HG03108 (cell line): ENCODE results near the gene FGD4.
"Not testable (repeated sequence)": the region's sequence is repeated elsewhere in the genome, so short reads cannot be mapped to it uniquely, and the experiment has no call there.

Experiments used
- ATAC-seq: cut with Tn5 transposase; IDR thresholded peaks from one replicate; pipeline ENCODE4 v1.9.1; 2021; ENCODE audit warnings: moderate library complexity; ENCODE audit not compliant: unreplicated experiment

The FGD4 gene

GRCh38 chr12:32516230-32516629 lies 116.9 kb downstream of the FGD4 start:
- no peak for ATAC-seq

GRCh38 chr12:32517966-32518365 lies 118.6 kb downstream of the FGD4 start:
- ATAC-seq: no peak

GRCh38 chr12:32519047-32519446 lies 119.7 kb downstream of the FGD4 start:
- no peak for ATAC-seq

DNA sequence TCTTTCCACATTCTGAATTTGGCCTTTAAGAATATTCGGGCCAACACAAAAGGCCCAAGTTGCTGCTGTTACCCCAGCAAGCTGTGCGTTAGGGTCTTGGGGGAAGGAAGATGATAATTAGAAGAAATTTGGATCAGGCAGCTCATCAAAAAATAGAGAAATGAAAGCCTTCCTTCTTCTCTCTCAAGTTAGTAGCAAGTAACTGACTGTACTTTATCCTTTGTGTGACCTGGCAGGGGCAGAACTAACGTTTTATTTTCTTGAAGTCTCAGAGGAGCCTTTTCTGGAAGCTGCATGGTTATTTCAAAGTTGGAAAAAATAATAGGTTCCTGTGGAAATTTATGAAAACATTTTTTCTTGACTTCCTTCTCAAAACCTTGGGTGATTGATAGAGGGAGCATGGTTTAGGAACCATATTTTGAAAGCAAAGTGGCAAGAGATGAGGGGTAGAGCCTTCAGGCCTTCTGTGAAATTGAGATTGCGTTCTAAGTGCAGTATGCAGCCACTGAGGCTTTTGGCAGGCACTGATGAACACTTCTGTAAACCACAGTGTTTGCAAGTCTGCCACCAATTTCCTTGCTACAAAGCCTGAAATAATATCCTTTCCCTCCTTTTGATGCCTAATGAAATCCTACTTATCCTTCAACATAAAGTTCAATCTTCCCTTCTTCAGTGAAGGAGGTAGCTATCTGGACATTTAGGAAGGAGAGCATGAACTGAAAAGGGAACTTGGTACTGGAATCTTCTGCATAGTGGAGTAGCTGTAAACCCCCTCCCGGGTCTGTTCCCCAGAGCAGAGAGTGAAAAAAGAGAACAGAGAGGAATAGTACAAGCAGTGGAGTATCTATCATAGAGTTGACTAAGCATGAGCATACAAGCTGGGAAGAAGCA lies 123.2 kb downstream of the FGD4 start:
- peak; percentile 75 for ATAC-seq

DNA sequence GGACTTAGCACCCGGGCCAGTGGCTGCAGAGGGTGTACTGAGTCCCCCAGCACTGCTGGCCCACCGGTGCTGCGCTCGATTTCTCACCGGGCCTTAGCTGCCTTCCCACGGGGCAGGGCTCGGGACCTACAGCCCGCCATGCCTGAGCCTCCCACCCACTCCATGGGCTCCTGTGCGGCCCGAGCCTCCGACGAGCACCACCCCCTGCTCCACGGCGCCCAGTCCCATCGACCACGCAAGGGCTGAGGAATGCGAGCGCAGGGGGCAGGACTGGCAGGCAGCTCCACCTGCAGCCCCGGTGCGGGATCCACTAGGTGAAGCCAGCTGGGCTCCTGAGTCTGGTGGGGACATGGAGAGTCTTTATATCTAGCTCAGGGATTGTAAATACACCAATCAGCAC lies 126.4 kb downstream of the FGD4 start:
- not testable (repeated sequence) for ATAC-seq

DNA sequence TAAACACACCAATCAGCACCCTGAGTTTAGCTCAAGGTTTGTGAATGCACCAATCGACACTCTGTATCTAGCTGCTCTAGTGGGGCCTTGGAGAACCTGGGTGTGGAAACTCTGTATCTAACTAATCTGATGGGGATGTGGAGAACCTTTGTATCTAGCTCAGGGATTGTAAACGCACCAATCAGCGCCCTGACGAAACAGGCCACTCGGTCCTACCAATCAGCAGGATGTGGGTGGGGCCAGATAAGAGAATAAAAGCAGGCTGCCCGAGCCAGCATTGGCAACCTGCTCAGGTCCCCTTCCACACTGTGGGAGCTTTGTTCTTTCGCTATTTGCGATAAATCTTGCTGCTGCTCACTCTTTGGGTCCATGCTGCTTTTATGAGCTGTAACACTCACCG lies 127.0 kb downstream of the FGD4 start:
- not testable (repeated sequence) for ATAC-seq

DNA sequence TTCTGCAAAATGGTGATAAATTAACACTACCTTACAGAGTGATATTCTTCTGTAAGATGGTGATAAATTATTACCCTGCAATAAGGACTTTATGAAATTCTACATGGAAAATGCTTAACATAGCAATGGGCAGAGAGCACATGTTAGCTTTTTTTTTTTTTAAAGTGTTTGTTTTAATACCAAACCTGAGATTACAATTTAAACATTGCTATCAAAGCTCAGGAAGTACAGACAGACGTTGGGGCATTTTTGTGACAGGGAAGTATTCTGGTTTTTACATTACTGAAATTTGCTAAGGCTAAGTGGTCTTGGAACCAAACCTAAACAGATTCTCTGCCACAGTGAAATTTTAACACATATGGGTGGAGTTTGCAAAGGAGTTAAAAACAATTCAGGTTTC lies 133.1 kb downstream of the FGD4 start:
- no peak for ATAC-seq

- no peak for ATAC-seq
Measured at GRCh38 chr12:32532951-32533350, 133.6 kb downstream of the FGD4 start.

GRCh38 chr12:32533506-32533905 lies 134.1 kb downstream of the FGD4 start:
- not testable (repeated sequence) for ATAC-seq

DNA sequence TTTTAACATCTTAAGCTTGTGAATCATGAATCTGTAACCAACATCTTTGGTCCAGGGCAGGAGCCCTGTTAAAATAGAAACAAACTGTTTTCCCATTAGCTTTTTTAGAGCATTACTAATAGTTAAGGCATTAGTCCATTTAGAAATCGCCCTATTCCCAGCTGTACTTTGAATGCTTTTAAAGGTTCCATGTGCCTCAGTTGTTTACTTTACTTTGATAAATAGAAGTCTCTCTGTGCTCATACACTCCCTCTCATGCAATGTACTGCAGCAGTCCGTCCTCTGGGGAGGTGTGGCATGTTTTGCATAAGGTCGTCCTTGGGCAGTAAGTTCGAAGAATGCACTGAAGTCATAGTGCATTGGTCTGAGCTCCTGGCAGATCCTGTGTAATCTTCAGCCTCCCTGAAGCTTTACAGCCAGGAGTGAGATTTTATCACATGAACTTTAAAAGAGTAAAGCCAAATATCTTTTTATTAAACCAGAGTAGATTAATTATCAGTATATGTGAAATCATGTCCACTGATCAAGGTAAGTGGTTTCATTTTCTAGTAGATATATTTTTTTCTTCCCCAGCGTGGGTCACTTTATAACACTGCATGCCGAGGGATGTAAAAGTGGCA lies 134.7 kb downstream of the FGD4 start:
- ATAC-seq: peak; percentile 62

GRCh38 chr12:32534698-32535097 lies 135.3 kb downstream of the FGD4 start:
- ATAC-seq: no peak

DNA sequence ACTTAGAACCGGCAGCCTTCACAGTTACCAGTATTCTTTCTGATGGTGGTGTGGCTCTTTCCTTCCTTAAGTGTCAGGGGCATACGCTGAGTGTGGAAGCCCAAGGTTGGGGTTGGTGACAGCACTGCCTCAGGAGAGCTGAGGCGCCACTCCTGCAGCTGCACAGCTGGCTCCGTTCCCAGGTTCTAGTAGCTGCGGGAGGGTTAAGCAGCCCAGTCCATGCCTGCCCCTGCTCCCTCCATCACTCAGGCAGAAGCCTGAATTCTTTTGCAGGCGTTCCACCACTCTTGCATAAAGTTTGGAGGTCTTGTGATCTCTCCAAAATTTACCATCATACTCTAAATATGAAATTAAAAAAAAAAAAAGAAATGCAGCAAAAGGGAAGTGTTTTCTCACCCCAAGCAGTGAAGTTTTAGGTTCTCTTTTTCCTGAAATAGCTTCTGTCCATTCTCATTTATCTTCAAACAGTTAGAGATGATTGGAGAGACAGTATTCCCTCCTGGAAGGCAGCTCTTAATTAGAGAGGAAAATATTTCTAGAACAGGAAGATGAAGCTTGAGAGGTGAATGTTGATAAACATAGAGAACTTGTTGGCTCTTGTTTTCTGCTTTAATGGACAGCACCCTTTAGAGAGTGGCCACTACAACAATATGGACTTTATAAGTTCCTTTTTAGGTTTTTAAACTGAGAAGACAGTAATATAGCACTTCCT lies 136.1 kb downstream of the FGD4 start:
- peak; percentile 55 for ATAC-seq

DNA sequence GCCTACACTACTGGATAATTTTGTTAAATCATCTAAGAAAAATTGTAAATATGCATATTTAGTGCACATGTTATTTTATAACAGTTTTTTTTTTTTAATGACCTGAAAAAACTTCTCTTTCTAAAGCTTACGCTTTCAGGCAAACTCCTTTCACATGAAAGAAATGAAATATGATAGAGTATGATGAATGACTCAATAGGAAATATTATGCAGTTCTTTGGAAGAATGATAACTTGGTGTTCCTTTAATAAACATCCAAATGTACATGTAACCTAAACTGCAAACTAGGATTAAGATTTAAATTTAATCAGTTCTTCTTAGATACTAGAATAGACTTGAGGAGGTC lies 136.6 kb downstream of the FGD4 start:
- no peak for ATAC-seq

GRCh38 chr12:32541754-32542374 lies 142.5 kb downstream of the FGD4 start:
- ATAC-seq: no peak

DNA sequence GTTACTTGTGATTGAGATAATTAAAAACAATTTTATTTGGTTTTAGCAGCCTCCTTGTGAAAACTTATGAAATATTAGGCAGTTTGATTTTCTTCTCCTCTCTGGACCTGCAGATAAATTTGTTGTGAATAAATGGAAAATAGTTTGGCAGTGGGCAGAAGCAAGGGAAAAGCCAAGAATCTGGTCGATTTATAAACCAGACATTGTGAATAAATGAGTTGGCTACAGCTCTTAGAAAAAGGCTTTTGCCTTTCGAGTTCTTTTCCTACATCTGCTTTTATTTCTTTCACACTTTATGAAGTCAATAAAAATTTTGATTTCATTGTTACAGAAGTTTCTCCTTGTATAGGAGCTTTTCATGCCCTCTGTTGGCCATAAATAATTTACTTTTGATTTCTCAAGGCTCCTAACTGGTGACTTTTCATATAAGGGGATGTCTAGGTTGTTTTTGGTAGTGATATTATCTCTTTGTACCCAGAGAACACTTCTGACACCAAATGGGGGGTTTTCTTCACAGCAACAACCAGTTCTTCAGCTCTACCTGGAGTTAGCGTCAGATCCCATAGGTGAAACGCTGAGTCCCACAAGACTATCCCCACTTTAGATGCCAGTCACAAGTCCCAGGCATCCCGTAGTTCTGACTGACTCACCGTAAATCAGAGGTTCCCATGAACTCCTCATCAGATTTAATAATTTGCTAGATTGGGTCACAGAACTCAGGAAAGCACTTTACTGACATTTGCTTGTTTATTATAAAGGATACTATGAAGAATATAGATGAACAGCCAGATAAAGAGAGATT lies 143.3 kb downstream of the FGD4 start:
- no peak for ATAC-seq

DNA sequence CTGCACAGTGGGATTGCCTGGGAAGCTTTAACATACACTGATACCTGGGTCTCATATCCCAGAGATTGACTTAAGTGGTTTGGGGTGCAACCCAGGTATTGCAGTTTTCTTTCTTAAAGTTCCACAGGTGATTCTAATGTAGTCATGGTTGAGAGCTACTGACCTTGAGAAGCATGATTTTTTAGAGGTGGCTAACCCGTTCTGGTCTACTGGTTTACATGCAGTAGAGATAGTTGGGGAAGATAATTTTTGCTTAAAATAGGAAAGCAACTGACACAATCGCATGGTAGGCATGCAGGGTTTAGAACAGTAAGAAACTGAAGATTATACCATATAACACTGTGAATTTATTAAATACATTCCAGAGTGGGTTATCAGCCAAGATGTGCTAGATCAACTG lies 145.5 kb downstream of the FGD4 start:
- ATAC-seq: no peak

DNA sequence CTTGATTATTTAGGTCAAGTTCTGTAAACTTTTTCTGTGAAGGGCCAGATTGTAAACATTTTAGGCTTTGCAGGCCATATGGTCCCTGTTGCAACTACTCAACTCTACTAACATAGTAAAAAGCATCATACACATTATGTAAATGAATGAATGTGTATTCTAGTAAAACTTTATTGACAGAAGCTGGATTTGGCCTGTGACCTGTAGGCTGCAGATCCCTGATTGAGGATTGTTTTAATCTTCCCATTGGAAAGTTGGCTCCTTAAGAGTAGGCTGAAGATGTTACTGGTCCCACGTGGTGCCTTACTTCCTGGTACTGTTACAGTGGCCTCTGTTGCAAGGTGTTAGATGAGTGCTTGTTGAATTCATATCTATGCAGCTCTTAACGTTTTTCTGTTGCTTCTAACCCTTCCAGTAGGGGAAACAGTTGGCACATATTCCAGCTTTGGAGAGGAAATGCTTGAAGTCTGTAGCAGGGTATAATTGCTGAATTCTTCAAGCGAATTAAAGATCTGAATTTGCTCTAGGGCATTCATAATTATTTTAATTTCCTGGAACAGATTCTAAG lies 146.1 kb downstream of the FGD4 start:
- ATAC-seq: no peak

DNA sequence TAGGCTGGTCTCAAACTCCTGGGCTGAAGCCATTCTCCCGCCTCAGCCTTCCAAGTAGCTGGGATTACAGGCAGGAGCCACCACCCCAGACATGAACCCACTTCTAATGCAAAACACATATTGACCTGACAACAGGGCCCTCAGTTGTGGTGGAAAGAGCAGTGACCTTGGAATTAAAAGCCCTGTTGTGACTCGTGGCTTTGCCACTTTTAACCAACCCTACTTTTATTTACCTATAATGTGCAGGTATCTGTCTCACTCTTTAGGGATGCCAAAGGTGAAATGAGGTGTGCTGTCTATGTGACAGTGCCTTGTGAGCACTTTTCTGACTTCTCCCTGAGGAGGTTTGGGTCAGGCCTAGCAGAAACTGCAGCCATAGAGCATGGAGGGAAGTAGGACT lies 146.9 kb downstream of the FGD4 start:
- no peak for ATAC-seq

GRCh38 chr12:32548691-32549281 lies 149.4 kb downstream of the FGD4 start:
- no peak for ATAC-seq

- no peak for ATAC-seq
Measured at GRCh38 chr12:32549675-32550079, 150.3 kb downstream of the FGD4 start.
